Measurements from ENCODE around the gene UBL4B.

UBL4B gene

GRCh38 chr1:110118636-110119396, 6.6 kb downstream of the UBL4B start:
- WGBS, 2 donors (ENCODE audit: extremely low coverage in 2 of 2, insufficient read length in 2 of 2, insufficient replicate concordance in 1 of 2) = no CpG with 5 or more reads among the region's 7 CpGs
- no peaks in the 10 kb centered on the region for H3K79me1 ChIP-seq (ENCODE audit: low read depth, low read length)
- no peak overlapping the region for H3K4me3 ChIP-seq (ENCODE audit: low read length in 2 of 2)
- H3K27me3 ChIP-seq (ENCODE audit: control insufficient read depth in 3 of 3, insufficient read depth in 3 of 3, low read depth in 1 of 3, low read length in 3 of 3) = peaks cover 0 to 28% (median 0%) of the 10 kb centered on the region in 3 experiments
- no peak overlapping the region for H3K14ac ChIP-seq (ENCODE audit: low read length)
- no peak overlapping the region for H3K4ac ChIP-seq (ENCODE audit: low read length)
- H3K4me1 ChIP-seq (ENCODE audit: control insufficient read depth in 2 of 2, insufficient read depth in 1 of 2, low read depth in 1 of 2, low read length in 2 of 2) = peaks cover 0 to 2% of the 10 kb centered on the region in 2 donors
- H2BK12ac ChIP-seq (ENCODE audit: low read length) = no peak overlapping the region
- no peak overlapping the region for H3K4me2 ChIP-seq (ENCODE audit: insufficient read depth, low read length, poor library complexity, severe bottlenecking)
- no peak overlapping the region for H4K8ac ChIP-seq (ENCODE audit: low read depth, low read length)
- H3K9ac ChIP-seq (ENCODE audit: low read depth, low read length, poor library complexity) = no peak overlapping the region
- H2AK5ac ChIP-seq (ENCODE audit: low read depth, low read length) = no peak overlapping the region
- H2BK15ac ChIP-seq (ENCODE audit: low read length) = no peak overlapping the region
- no peak overlapping the region for H3K27ac ChIP-seq (replicated peaks; ENCODE audit: low read length)
- H2AFZ ChIP-seq (ENCODE audit: low read length) = no peak overlapping the region
- H3K9me3 ChIP-seq (replicated peaks in 1 of 2; ENCODE audit: control insufficient read depth in 2 of 2, insufficient read depth in 1 of 2, low read depth in 1 of 2, low read length in 2 of 2) = peaks cover 0 to 6% of the 10 kb centered on the region in 2 donors
- DNase-seq (ENCODE audit: low spot score) = no peak
- no peak overlapping the region for H2BK5ac ChIP-seq (ENCODE audit: low read length)
- H3K23ac ChIP-seq (ENCODE audit: low read depth, low read length, poor library complexity) = no peak overlapping the region
- no peak overlapping the region for H4K91ac ChIP-seq (ENCODE audit: low read depth, low read length, poor library complexity)
- no peaks in the 10 kb centered on the region for H3K36me3 ChIP-seq (replicated peaks in 1 of 2; ENCODE audit: control insufficient read depth in 2 of 2, insufficient read depth in 2 of 2, low read length in 2 of 2)
- H2BK120ac ChIP-seq (ENCODE audit: low read depth, low read length) = no peak overlapping the region
- no peak overlapping the region for H3K18ac ChIP-seq (ENCODE audit: low read length)

GRCh38 chr1:110119843-110120242, 7.6 kb downstream of the UBL4B start:
- Histone ChIP-seq H3K4me1 (ENCODE audit: control insufficient read depth in 2 of 2, insufficient read depth in 1 of 2, low read depth in 1 of 2, low read length in 2 of 2) (peaks cover 0 to 2% of the 10 kb centered on the region in 2 donors), H3K4ac (ENCODE audit: low read length) (no peak overlapping the region), H2AFZ (ENCODE audit: low read length) (no peak overlapping the region), H3K27ac (replicated peaks; ENCODE audit: low read length) (no peak overlapping the region), H4K8ac (ENCODE audit: low read depth, low read length) (no peak overlapping the region), H2BK5ac (ENCODE audit: low read length) (no peak overlapping the region), H3K14ac (ENCODE audit: low read length) (no peak overlapping the region), H3K4me3 (ENCODE audit: low read length in 2 of 2) (no peak overlapping the region), H2BK12ac (ENCODE audit: low read length) (no peak overlapping the region), H4K91ac (ENCODE audit: low read depth, low read length, poor library complexity) (no peak overlapping the region), H2AK5ac (ENCODE audit: low read depth, low read length) (no peak overlapping the region), H3K4me2 (ENCODE audit: insufficient read depth, low read length, poor library complexity, severe bottlenecking) (no peak overlapping the region), H3K18ac (ENCODE audit: low read length) (no peak overlapping the region), H3K27me3 (ENCODE audit: control insufficient read depth in 3 of 3, insufficient read depth in 3 of 3, low read depth in 1 of 3, low read length in 3 of 3) (peaks cover 0 to 17% (median 0%) of the 10 kb centered on the region in 3 experiments), H2BK120ac (ENCODE audit: low read depth, low read length) (no peak overlapping the region), H3K23ac (ENCODE audit: low read depth, low read length, poor library complexity) (no peak overlapping the region), H3K79me1 (ENCODE audit: low read depth, low read length) (no peaks in the 10 kb centered on the region), H3K36me3 (replicated peaks in 1 of 2; ENCODE audit: control insufficient read depth in 2 of 2, insufficient read depth in 2 of 2, low read length in 2 of 2) (no peaks in the 10 kb centered on the region), H3K9ac (ENCODE audit: low read depth, low read length, poor library complexity) (no peak overlapping the region), H3K9me3 (replicated peaks in 1 of 2; ENCODE audit: control insufficient read depth in 2 of 2, insufficient read depth in 1 of 2, low read depth in 1 of 2, low read length in 2 of 2) (peaks cover 0 to 6% of the 10 kb centered on the region in 2 donors), H2BK15ac (ENCODE audit: low read length) (no peak overlapping the region)
- WGBS, 2 donors (ENCODE audit: extremely low coverage in 2 of 2, insufficient read length in 2 of 2, insufficient replicate concordance in 1 of 2) = no CpG with 5 or more reads among the region's 3 CpGs
- no peak for DNase-seq (ENCODE audit: low spot score)

GRCh38 chr1:110120960-110121561, 8.8 kb downstream of the UBL4B start:
- Histone ChIP-seq H3K4me3 (ENCODE audit: low read length in 2 of 2) (no peak overlapping the region), H3K9ac (ENCODE audit: low read depth, low read length, poor library complexity) (no peak overlapping the region), H3K27ac (replicated peaks; ENCODE audit: low read length) (no peak overlapping the region), H3K14ac (ENCODE audit: low read length) (no peak overlapping the region), H3K79me1 (ENCODE audit: low read depth, low read length) (no peaks in the 10 kb centered on the region), H3K4ac (ENCODE audit: low read length) (no peak overlapping the region), H2BK5ac (ENCODE audit: low read length) (no peak overlapping the region), H2BK12ac (ENCODE audit: low read length) (no peak overlapping the region), H3K23ac (ENCODE audit: low read depth, low read length, poor library complexity) (no peak overlapping the region), H2BK120ac (ENCODE audit: low read depth, low read length) (no peak overlapping the region), H3K36me3 (replicated peaks in 1 of 2; ENCODE audit: control insufficient read depth in 2 of 2, insufficient read depth in 2 of 2, low read length in 2 of 2) (no peaks in the 10 kb centered on the region), H2AFZ (ENCODE audit: low read length) (no peak overlapping the region), H3K4me2 (ENCODE audit: insufficient read depth, low read length, poor library complexity, severe bottlenecking) (no peak overlapping the region), H2BK15ac (ENCODE audit: low read length) (no peak overlapping the region), H3K9me3 (replicated peaks in 1 of 2; ENCODE audit: control insufficient read depth in 2 of 2, insufficient read depth in 1 of 2, low read depth in 1 of 2, low read length in 2 of 2) (peaks cover 0 to 6% of the 10 kb centered on the region in 2 donors), H2AK5ac (ENCODE audit: low read depth, low read length) (no peak overlapping the region), H3K18ac (ENCODE audit: low read length) (peak overlapping the region; percentile 39), H4K91ac (ENCODE audit: low read depth, low read length, poor library complexity) (no peak overlapping the region), H3K4me1 (ENCODE audit: control insufficient read depth in 2 of 2, insufficient read depth in 1 of 2, low read depth in 1 of 2, low read length in 2 of 2) (no peaks in the 10 kb centered on the region), H4K8ac (ENCODE audit: low read depth, low read length) (no peak overlapping the region), H3K27me3 (ENCODE audit: control insufficient read depth in 3 of 3, insufficient read depth in 3 of 3, low read depth in 1 of 3, low read length in 3 of 3) (peaks cover 0 to 6% (median 0%) of the 10 kb centered on the region in 3 experiments)
- DNase-seq (ENCODE audit: low spot score) = no peak
- no CpG with 5 or more reads among the region's 12 CpGs for WGBS, 2 donors (ENCODE audit: extremely low coverage in 2 of 2, insufficient read length in 2 of 2, insufficient replicate concordance in 1 of 2)

- Histone ChIP-seq H2BK15ac (ENCODE audit: low read length) (no peak overlapping the region), H2AFZ (ENCODE audit: low read length) (no peak overlapping the region), H2AK5ac (ENCODE audit: low read depth, low read length) (no peak overlapping the region), H3K4me3 (ENCODE audit: low read length in 2 of 2) (no peak overlapping the region), H3K4ac (ENCODE audit: low read length) (no peak overlapping the region), H2BK120ac (ENCODE audit: low read depth, low read length) (no peak overlapping the region), H2BK12ac (ENCODE audit: low read length) (no peak overlapping the region), H2BK5ac (ENCODE audit: low read length) (no peak overlapping the region), H3K27me3 (ENCODE audit: control insufficient read depth in 3 of 3, insufficient read depth in 3 of 3, low read depth in 1 of 3, low read length in 3 of 3) (peaks cover 0 to 12% (median 0%) of the 10 kb centered on the region in 3 experiments), H3K4me1 (ENCODE audit: control insufficient read depth in 2 of 2, insufficient read depth in 1 of 2, low read depth in 1 of 2, low read length in 2 of 2) (no peaks in the 10 kb centered on the region), H4K8ac (ENCODE audit: low read depth, low read length) (no peak overlapping the region), H3K9me3 (replicated peaks in 1 of 2; ENCODE audit: control insufficient read depth in 2 of 2, insufficient read depth in 1 of 2, low read depth in 1 of 2, low read length in 2 of 2) (peaks cover 0 to 6% of the 10 kb centered on the region in 2 donors), H3K18ac (ENCODE audit: low read length) (no peak overlapping the region), H3K14ac (ENCODE audit: low read length) (no peak overlapping the region), H3K36me3 (replicated peaks in 1 of 2; ENCODE audit: control insufficient read depth in 2 of 2, insufficient read depth in 2 of 2, low read length in 2 of 2) (no peaks in the 10 kb centered on the region), H4K91ac (ENCODE audit: low read depth, low read length, poor library complexity) (no peak overlapping the region), H3K9ac (ENCODE audit: low read depth, low read length, poor library complexity) (no peak overlapping the region), H3K79me1 (ENCODE audit: low read depth, low read length) (no peaks in the 10 kb centered on the region), H3K27ac (replicated peaks; ENCODE audit: low read length) (no peak overlapping the region), H3K4me2 (ENCODE audit: insufficient read depth, low read length, poor library complexity, severe bottlenecking) (no peak overlapping the region), H3K23ac (ENCODE audit: low read depth, low read length, poor library complexity) (no peak overlapping the region)
- WGBS, 2 donors (ENCODE audit: extremely low coverage in 2 of 2, insufficient read length in 2 of 2, insufficient replicate concordance in 1 of 2) = no CpG with 5 or more reads among the region's 3 CpGs
- no peak for DNase-seq (ENCODE audit: low spot score)
Measured at GRCh38 chr1:110123224-110123623, 11.0 kb downstream of the UBL4B start.

All from neuronal stem cell (in vitro differentiated cells).